Measurements from ENCODE around the gene NDUFAF3. TPM values are rescaled to one million over a fixed set of nuclear protein-coding genes. Genes with fewer than 3 reads are reported as not detected.

The NDUFAF3 gene
- total RNA-seq, 1 donor from 2014 or later, result 61.4 TPM

GRCh38 chr3:49024449-49024848, 2.5 kb downstream of the NDUFAF3 start:
- no peaks in the 10 kb centered on the region for H3K27me3 Mint-ChIP-seq (ENCODE audit: low read depth)
- no peak for DNase-seq (ENCODE audit: low spot score in 2 of 2, unreplicated experiment in 2 of 2)
- no peak overlapping the region for H3K4me3 Mint-ChIP-seq
- peaks cover 14% of the 10 kb centered on the region for H3K36me3 Mint-ChIP-seq
- no peaks in the 10 kb centered on the region for H3K9me3 Mint-ChIP-seq
- no peak for TF ChIP-seq CTCF (IDR thresholded peaks at IDR 0.05; ENCODE audit: unreplicated experiment)
- peaks cover 42% of the 10 kb centered on the region for H3K4me1 Mint-ChIP-seq
- H3K27ac Mint-ChIP-seq, result no peak overlapping the region

- peaks cover 37% of the 10 kb centered on the region for H3K4me1 Mint-ChIP-seq
Measured at GRCh38 chr3:49025005-49025792, 3.3 kb downstream of the NDUFAF3 start.

GRCh38 chr3:49025793-49026520, 4.0 kb downstream of the NDUFAF3 start:
- Mint-ChIP-seq H3K4me1 (peaks cover 33% of the 10 kb centered on the region), H3K27me3 (ENCODE audit: low read depth) (no peaks in the 10 kb centered on the region), H3K36me3 (peaks cover 16% of the 10 kb centered on the region), H3K27ac (no peak overlapping the region), H3K9me3 (no peaks in the 10 kb centered on the region), H3K4me3 (no peak overlapping the region)
- no peak for DNase-seq (ENCODE audit: low spot score in 2 of 2, unreplicated experiment in 2 of 2)
- TF ChIP-seq CTCF (IDR thresholded peaks at IDR 0.05; ENCODE audit: unreplicated experiment), result no peak

More at GRCh38 chr3:49025005-49025792, 3.3 kb downstream of the NDUFAF3 start:
- no peak overlapping the region for H3K4me3 Mint-ChIP-seq
- H3K36me3 Mint-ChIP-seq, result peaks cover 14% of the 10 kb centered on the region
- no peaks in the 10 kb centered on the region for H3K9me3 Mint-ChIP-seq
- no peak for TF ChIP-seq CTCF (IDR thresholded peaks at IDR 0.05; ENCODE audit: unreplicated experiment)
- H3K27ac Mint-ChIP-seq, result no peak overlapping the region
- H3K27me3 Mint-ChIP-seq (ENCODE audit: low read depth), result no peaks in the 10 kb centered on the region
- DNase-seq (ENCODE audit: low spot score in 2 of 2, unreplicated experiment in 2 of 2), result no peak

DNA sequence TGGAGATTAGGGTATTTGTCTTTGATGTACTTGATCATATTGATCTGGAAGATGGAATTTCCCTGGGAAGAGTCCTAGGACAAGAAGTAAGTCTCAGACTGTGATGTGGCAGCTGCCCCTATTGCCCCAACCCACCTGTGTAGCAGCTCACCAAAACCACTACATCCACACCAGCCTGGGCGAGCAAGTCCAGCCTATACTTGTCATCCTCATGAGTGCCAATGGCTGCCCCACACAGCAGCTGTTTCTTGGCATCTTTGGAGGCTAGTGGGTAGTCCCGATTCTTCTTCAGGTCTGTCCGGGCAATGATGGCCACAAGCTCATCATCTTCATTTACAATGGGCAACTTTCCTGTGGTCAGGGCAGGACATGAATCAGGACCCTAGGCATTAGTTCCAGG, 4.6 kb downstream of the NDUFAF3 start:
- no peak for DNase-seq (ENCODE audit: low spot score in 2 of 2, unreplicated experiment in 2 of 2)
- no peak overlapping the region for H3K27ac Mint-ChIP-seq
- H3K4me3 Mint-ChIP-seq, result no peak overlapping the region
- H3K4me1 Mint-ChIP-seq, result peaks cover 31% of the 10 kb centered on the region
- H3K36me3 Mint-ChIP-seq, result peaks cover 16% of the 10 kb centered on the region
- H3K9me3 Mint-ChIP-seq, result no peaks in the 10 kb centered on the region
- TF ChIP-seq CTCF (IDR thresholded peaks at IDR 0.05; ENCODE audit: unreplicated experiment), result no peak
- no peaks in the 10 kb centered on the region for H3K27me3 Mint-ChIP-seq (ENCODE audit: low read depth)

- no peak for TF ChIP-seq CTCF (IDR thresholded peaks at IDR 0.05; ENCODE audit: unreplicated experiment)
- Mint-ChIP-seq H3K4me3 (peak overlapping the region; percentile 8), H3K27ac (peak overlapping the region; percentile 21), H3K27me3 (ENCODE audit: low read depth) (no peaks in the 10 kb centered on the region), H3K9me3 (no peaks in the 10 kb centered on the region), H3K36me3 (peaks cover 20% of the 10 kb centered on the region), H3K4me1 (peaks cover 26% of the 10 kb centered on the region)
- no peak for DNase-seq (ENCODE audit: low spot score in 2 of 2, unreplicated experiment in 2 of 2)
Measured at GRCh38 chr3:49027634-49028033, 5.7 kb downstream of the NDUFAF3 start.

All from mesothelial cell of epicardium (in vitro differentiated cells).